SK-N-MC (cell line): Measurements from ENCODE around the gene FIBP.

Experiments
- EZH2 ChIP-seq: fragments of 200-600 bp; sonication (generic); IDR thresholded peaks from one replicate; pipeline ENCODE4 v1.6.1; 2017; ENCODE audit warnings: antibody characterized with exemption
- FOXP2 ChIP-seq: optimal IDR thresholded peaks from 2 replicates; pipeline ENCODE3; 2011; ENCODE audit warnings: mild to moderate bottlenecking, moderate library complexity; ENCODE audit not compliant: insufficient read depth; ENCODE audit errors: extremely low read length, control extremely low read depth
- POLR2AphosphoS5 ChIP-seq: IDR thresholded peaks from 2 replicates; pipeline ENCODE4 v1.6.1; 2012; ENCODE audit warnings: mild to moderate bottlenecking, low read depth, low read length, borderline replicate concordance

- TF ChIP-seq EZH2 (no peak), FOXP2 (no peak), POLR2AphosphoS5 (no peak)
Measured at GRCh38 chr11:65842144-65842543, 46.1 kb downstream of the FIBP start.
